ENCODE measurements around the gene FBXW11. TPM values are rescaled to one million over a fixed set of nuclear protein-coding genes. Genes with fewer than 3 reads are reported as not detected.

Gene FBXW11
- total RNA-seq, 1 experiment from 2014 or later: 52.2 TPM

DNA sequence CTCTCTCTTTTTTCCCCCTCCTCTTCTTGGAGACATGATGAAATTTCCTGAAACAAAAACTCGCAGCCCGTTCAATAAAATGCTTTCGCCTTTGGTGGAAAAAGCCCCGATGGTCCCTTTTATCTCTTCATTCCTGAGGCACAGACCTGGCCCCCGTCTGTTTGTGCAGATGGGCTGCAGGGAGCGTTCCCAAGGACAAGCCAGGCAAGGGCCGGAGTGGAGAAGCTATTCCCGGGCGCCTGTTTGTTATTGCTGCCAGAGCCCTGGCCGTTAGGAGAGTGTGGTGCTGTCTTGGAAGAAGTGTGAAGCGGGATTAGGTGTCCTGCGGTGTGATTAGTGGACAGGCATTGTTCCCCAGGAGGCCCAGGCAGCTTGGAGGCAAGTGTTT lies 149.0 kb downstream of the FBXW11 start (continued):
- TF ChIP-seq NR2C2 (CRISPR knock-in tag; IDR thresholded peaks at IDR 0.05) (no peak), ESRRA (CRISPR knock-in tag; IDR thresholded peaks at IDR 0.05; ENCODE audit: borderline replicate concordance) (no peak)
- TF ChIP-seq, protein P1, sequence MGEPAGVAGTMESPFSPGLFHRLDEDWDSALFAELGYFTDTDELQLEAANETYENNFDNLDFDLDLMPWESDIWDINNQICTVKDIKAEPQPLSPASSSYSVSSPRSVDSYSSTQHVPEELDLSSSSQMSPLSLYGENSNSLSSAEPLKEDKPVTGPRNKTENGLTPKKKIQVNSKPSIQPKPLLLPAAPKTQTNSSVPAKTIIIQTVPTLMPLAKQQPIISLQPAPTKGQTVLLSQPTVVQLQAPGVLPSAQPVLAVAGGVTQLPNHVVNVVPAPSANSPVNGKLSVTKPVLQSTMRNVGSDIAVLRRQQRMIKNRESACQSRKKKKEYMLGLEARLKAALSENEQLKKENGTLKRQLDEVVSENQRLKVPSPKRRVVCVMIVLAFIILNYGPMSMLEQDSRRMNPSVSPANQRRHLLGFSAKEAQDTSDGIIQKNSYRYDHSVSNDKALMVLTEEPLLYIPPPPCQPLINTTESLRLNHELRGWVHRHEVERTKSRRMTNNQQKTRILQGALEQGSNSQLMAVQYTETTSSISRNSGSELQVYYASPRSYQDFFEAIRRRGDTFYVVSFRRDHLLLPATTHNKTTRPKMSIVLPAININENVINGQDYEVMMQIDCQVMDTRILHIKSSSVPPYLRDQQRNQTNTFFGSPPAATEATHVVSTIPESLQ (CRISPR knock-in tag; IDR thresholded peaks at IDR 0.05): no peak
- TF ChIP-seq, protein P2, sequence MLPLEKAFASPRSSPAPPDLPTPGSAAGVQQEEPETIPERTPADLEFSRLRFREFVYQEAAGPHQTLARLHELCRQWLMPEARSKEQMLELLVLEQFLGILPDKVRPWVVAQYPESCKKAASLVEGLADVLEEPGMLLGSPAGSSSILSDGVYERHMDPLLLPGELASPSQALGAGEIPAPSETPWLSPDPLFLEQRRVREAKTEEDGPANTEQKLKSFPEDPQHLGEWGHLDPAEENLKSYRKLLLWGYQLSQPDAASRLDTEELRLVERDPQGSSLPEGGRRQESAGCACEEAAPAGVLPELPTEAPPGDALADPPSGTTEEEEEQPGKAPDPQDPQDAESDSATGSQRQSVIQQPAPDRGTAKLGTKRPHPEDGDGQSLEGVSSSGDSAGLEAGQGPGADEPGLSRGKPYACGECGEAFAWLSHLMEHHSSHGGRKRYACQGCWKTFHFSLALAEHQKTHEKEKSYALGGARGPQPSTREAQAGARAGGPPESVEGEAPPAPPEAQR (CRISPR knock-in tag; IDR thresholded peaks at IDR 0.05): no peak
- TF ChIP-seq, protein P3, sequence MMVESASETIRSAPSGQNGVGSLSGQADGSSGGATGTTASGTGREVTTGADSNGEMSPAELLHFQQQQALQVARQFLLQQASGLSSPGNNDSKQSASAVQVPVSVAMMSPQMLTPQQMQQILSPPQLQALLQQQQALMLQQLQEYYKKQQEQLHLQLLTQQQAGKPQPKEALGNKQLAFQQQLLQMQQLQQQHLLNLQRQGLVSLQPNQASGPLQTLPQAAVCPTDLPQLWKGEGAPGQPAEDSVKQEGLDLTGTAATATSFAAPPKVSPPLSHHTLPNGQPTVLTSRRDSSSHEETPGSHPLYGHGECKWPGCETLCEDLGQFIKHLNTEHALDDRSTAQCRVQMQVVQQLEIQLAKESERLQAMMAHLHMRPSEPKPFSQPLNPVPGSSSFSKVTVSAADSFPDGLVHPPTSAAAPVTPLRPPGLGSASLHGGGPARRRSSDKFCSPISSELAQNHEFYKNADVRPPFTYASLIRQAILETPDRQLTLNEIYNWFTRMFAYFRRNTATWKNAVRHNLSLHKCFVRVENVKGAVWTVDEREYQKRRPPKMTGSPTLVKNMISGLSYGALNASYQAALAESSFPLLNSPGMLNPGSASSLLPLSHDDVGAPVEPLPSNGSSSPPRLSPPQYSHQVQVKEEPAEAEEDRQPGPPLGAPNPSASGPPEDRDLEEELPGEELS (CRISPR knock-in tag; IDR thresholded peaks at IDR 0.05): no peak

DNA sequence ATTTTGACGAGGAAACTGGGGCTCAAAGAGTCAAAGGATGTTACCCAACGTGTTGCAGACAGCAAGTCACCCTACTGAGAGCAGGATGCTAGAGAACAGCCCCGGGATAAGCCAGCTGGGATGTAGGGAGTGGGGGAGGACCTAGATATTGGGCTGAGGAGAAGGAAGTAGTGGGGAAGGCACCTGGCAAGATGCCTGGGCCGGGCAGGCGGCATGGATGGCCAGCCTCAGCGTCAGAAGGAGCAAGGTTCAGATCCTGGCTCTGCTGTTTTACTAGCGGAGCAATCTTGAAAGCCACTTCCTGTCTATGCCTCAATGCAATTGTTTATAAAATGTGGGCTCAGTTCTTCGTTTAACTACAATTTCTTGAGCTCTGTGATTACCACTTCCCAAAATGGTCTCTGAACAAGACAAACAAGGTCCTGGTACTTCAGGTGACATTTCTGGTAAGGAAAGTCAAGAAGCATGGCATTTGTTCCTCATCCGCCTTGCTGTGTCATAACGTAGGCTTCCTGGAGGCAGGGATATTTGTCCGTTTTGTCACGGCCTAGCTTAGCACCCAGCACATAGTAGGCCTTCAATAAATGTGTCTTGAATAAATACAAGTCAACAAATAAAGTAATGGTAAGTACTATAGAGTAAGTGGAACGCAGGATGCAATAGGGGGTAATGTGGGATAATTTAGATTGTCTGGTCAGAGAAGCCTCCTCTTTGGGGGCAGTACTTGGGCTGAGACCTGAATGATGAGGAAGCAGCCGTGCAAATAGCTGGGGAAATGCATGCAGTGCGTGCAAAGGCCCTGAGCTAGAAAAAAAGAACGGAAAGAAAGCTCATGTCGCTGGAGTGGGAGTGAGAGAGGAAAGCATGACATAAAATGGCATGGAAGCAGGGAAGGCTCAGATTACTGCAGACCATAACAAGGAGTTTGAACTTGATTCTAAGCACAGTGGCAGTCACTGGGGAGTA lies 150.4 kb downstream of the FBXW11 start:
- H3K36me3 Mint-ChIP-seq: no peaks in the 10 kb centered on the region; the same call in 1 of the 2 replicates
- ChIA-PET POLR2A (no interaction called here), CTCF (interaction anchor here (0.6 kb wide), 1 partner anchor 231 kb away, joined by 4 read pairs; no protein-coding TSS in a partner anchor)

More for the DNA sequence above, 150.4 kb downstream of the FBXW11 start:
- no peak for DNase-seq (ENCODE audit: low spot score)
- Mint-ChIP-seq H3K4me3 (no peak overlapping the region), H3K9me3 (peaks cover 4% of the 10 kb centered on the region), H3K27me3 (ENCODE audit: low read depth) (no peaks in the 10 kb centered on the region), H3K4me1 (peaks cover 17% of the 10 kb centered on the region), H3K27ac (0 out of 2 replicates have a peak overlapping the region, but pooled peaks have one; percentile 23)
- TF ChIP-seq ZNF423 (CRISPR knock-in tag; IDR thresholded peaks at IDR 0.05) (no peak), ZBTB21 (CRISPR knock-in tag; IDR thresholded peaks at IDR 0.05; ENCODE audit: borderline replicate concordance) (no peak), ESRRA (CRISPR knock-in tag; IDR thresholded peaks at IDR 0.05; ENCODE audit: borderline replicate concordance) (no peak), SMAD4 (CRISPR knock-in tag; IDR thresholded peaks at IDR 0.05) (no peak), ZNF671 (CRISPR knock-in tag; IDR thresholded peaks at IDR 0.05) (no peak), GTF2I (CRISPR knock-in tag; conservative IDR thresholded peaks at IDR 0.05) (no peak), CREM (CRISPR knock-in tag; IDR thresholded peaks at IDR 0.05) (no peak), GABPB1 (CRISPR knock-in tag; IDR thresholded peaks at IDR 0.05) (no peak)
- TF ChIP-seq, protein P4, sequence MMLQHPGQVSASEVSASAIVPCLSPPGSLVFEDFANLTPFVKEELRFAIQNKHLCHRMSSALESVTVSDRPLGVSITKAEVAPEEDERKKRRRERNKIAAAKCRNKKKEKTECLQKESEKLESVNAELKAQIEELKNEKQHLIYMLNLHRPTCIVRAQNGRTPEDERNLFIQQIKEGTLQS (CRISPR knock-in tag; conservative IDR thresholded peaks at IDR 0.05): no peak
- TF ChIP-seq, protein P3 (CRISPR knock-in tag; IDR thresholded peaks at IDR 0.05): no peak
- TF ChIP-seq, protein P5, sequence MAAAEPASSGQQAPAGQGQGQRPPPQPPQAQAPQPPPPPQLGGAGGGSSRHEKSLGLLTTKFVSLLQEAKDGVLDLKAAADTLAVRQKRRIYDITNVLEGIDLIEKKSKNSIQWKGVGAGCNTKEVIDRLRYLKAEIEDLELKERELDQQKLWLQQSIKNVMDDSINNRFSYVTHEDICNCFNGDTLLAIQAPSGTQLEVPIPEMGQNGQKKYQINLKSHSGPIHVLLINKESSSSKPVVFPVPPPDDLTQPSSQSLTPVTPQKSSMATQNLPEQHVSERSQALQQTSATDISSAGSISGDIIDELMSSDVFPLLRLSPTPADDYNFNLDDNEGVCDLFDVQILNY (CRISPR knock-in tag; IDR thresholded peaks at IDR 0.05): no peak
- TF ChIP-seq, protein P1 (CRISPR knock-in tag; IDR thresholded peaks at IDR 0.05): no peak
- TF ChIP-seq, protein P6, sequence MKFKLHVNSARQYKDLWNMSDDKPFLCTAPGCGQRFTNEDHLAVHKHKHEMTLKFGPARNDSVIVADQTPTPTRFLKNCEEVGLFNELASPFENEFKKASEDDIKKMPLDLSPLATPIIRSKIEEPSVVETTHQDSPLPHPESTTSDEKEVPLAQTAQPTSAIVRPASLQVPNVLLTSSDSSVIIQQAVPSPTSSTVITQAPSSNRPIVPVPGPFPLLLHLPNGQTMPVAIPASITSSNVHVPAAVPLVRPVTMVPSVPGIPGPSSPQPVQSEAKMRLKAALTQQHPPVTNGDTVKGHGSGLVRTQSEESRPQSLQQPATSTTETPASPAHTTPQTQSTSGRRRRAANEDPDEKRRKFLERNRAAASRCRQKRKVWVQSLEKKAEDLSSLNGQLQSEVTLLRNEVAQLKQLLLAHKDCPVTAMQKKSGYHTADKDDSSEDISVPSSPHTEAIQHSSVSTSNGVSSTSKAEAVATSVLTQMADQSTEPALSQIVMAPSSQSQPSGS (CRISPR knock-in tag; IDR thresholded peaks at IDR 0.05; ENCODE audit: borderline replicate concordance, low read depth): no peak
- ATAC-seq: no peak
